NT2/D1 (cell line): ENCODE results near the gene ST6GALNAC4.

Experiments
- YY1 ChIP-seq: IDR thresholded peaks from 2 replicates; pipeline ENCODE4 v1.6.1; 2011; ENCODE audit not compliant: insufficient read length, insufficient read depth
- ZNF274 ChIP-seq: IDR thresholded peaks from 2 replicates; pipeline ENCODE4 v1.6.1; 2011; ENCODE audit warnings: mild to moderate bottlenecking, low read depth, low read length

- TF ChIP-seq YY1, result no peak
- no peak for TF ChIP-seq ZNF274
Observed at GRCh38 chr9:127934986-127935385, 18.1 kb upstream of the ST6GALNAC4 start.
